ENCODE measurements around the gene MAJIN.
"Not testable (repeated sequence)": the region's sequence is repeated elsewhere in the genome, so short reads cannot be mapped to it uniquely, and the experiment has no call there.

DNA sequence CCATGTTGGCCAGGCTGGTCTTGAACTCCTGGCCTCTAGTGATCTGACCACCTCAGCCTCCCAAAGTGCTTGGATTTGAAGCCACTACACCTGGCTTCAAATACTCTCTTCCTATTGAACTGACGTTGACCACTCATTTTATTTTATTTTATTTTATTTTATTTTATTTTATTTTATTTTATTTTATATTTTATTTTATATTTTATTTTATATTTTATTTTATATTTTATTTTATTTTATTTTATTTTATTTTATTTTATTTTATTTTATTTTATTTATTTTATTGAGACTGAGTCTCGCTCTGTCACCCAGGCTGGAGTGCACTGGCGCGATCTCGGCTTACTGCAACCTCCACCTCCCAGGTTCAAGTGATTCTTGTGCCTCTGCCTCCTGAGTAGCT, 11.4 kb upstream of the MAJIN start:
- TF ChIP-seq, protein P1, sequence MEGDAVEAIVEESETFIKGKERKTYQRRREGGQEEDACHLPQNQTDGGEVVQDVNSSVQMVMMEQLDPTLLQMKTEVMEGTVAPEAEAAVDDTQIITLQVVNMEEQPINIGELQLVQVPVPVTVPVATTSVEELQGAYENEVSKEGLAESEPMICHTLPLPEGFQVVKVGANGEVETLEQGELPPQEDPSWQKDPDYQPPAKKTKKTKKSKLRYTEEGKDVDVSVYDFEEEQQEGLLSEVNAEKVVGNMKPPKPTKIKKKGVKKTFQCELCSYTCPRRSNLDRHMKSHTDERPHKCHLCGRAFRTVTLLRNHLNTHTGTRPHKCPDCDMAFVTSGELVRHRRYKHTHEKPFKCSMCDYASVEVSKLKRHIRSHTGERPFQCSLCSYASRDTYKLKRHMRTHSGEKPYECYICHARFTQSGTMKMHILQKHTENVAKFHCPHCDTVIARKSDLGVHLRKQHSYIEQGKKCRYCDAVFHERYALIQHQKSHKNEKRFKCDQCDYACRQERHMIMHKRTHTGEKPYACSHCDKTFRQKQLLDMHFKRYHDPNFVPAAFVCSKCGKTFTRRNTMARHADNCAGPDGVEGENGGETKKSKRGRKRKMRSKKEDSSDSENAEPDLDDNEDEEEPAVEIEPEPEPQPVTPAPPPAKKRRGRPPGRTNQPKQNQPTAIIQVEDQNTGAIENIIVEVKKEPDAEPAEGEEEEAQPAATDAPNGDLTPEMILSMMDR (IDR thresholded peaks at IDR 0.05), result not testable (repeated sequence)
- not testable (repeated sequence) for TF ChIP-seq POLR2A (IDR thresholded peaks at IDR 0.05)

Measured in prostate gland (tissue), 2 donors.